ENCODE data around the gene NPNT. TPM values are rescaled to one million over a fixed set of nuclear protein-coding genes. Genes with fewer than 3 reads are reported as not detected.

NPNT gene
- total and polyA plus RNA-seq, 2 donors from 2014 or later: 78.3 to 117 TPM

GRCh38 chr4:105950701-105951100, 55.4 kb downstream of the NPNT start:
- Histone ChIP-seq H3K36me3 (ENCODE audit: control insufficient read depth in 2 of 3, insufficient read depth in 3 of 3, low read length in 3 of 3) (no peaks in the 10 kb centered on the region), H3K27me3 (ENCODE audit: control insufficient read depth, insufficient read depth, low read length) (no peaks in the 10 kb centered on the region), H3K9ac (ENCODE audit: low read length in 3 of 3) (no peak overlapping the region), H3K27ac (ENCODE audit: low read depth in 2 of 2, low read length in 2 of 2) (no peak overlapping the region), H3K9me3 (ENCODE audit: control insufficient read depth in 2 of 3, insufficient read depth in 1 of 3, low read length in 3 of 3) (no peaks in the 10 kb centered on the region), H3K4me1 (ENCODE audit: control insufficient read depth in 2 of 3, insufficient read depth in 2 of 3, low read depth in 1 of 3, low read length in 3 of 3) (no peaks in the 10 kb centered on the region), H3K4me3 (ENCODE audit: low read length in 3 of 3) (no peak overlapping the region)
- no peak for TF ChIP-seq CTCF (IDR thresholded peaks at IDR 0.05; ENCODE audit: borderline replicate concordance, extremely low read depth, insufficient read depth)
- no peak for DNase-seq
- intact Hi-C loops (cut with DNase I): no loop called here
- no peak for FAIRE-seq

GRCh38 chr4:105951198-105951597, 55.9 kb downstream of the NPNT start:
- Histone ChIP-seq H3K4me1 (ENCODE audit: control insufficient read depth in 2 of 3, insufficient read depth in 2 of 3, low read depth in 1 of 3, low read length in 3 of 3) (no peaks in the 10 kb centered on the region), H3K4me3 (ENCODE audit: low read length in 3 of 3) (no peak overlapping the region), H3K9me3 (ENCODE audit: control insufficient read depth in 2 of 3, insufficient read depth in 1 of 3, low read length in 3 of 3) (no peaks in the 10 kb centered on the region), H3K27ac (ENCODE audit: low read depth in 2 of 2, low read length in 2 of 2) (no peak overlapping the region), H3K9ac (ENCODE audit: low read length in 3 of 3) (no peak overlapping the region), H3K36me3 (ENCODE audit: control insufficient read depth in 2 of 3, insufficient read depth in 3 of 3, low read length in 3 of 3) (no peaks in the 10 kb centered on the region), H3K27me3 (ENCODE audit: control insufficient read depth, insufficient read depth, low read length) (no peaks in the 10 kb centered on the region)
- TF ChIP-seq CTCF (IDR thresholded peaks at IDR 0.05; ENCODE audit: borderline replicate concordance, extremely low read depth, insufficient read depth): no peak
- intact Hi-C loops (cut with DNase I): no loop called here
- no peak for DNase-seq
- FAIRE-seq: no peak

- intact Hi-C loops (cut with DNase I): no loop called here
- no peak for TF ChIP-seq CTCF (IDR thresholded peaks at IDR 0.05; ENCODE audit: borderline replicate concordance, extremely low read depth, insufficient read depth)
- no peak for FAIRE-seq
- H3K9me3 ChIP-seq (ENCODE audit: control insufficient read depth in 2 of 3, insufficient read depth in 1 of 3, low read length in 3 of 3): no peaks in the 10 kb centered on the region
- no peaks in the 10 kb centered on the region for H3K27me3 ChIP-seq (ENCODE audit: control insufficient read depth, insufficient read depth, low read length)
- H3K4me1 ChIP-seq (ENCODE audit: control insufficient read depth in 2 of 3, insufficient read depth in 2 of 3, low read depth in 1 of 3, low read length in 3 of 3): no peaks in the 10 kb centered on the region
- H3K9ac ChIP-seq (ENCODE audit: low read length in 3 of 3): no peak overlapping the region
- H3K4me3 ChIP-seq (ENCODE audit: low read length in 3 of 3): no peak overlapping the region
- no peak for DNase-seq
- no peak overlapping the region for H3K27ac ChIP-seq (ENCODE audit: low read depth in 2 of 2, low read length in 2 of 2)
- H3K36me3 ChIP-seq (ENCODE audit: control insufficient read depth in 2 of 3, insufficient read depth in 3 of 3, low read length in 3 of 3): no peaks in the 10 kb centered on the region
Observed at GRCh38 chr4:105952591-105952990, 57.3 kb downstream of the NPNT start.

GRCh38 chr4:105956569-105956968, 61.3 kb downstream of the NPNT start:
- Histone ChIP-seq H3K27ac (ENCODE audit: low read depth in 2 of 2, low read length in 2 of 2) (no peak overlapping the region), H3K4me1 (ENCODE audit: control insufficient read depth in 2 of 3, insufficient read depth in 2 of 3, low read depth in 1 of 3, low read length in 3 of 3) (no peaks in the 10 kb centered on the region), H3K36me3 (ENCODE audit: control insufficient read depth in 2 of 3, insufficient read depth in 3 of 3, low read length in 3 of 3) (no peaks in the 10 kb centered on the region), H3K27me3 (ENCODE audit: control insufficient read depth, insufficient read depth, low read length) (no peaks in the 10 kb centered on the region), H3K4me3 (ENCODE audit: low read length in 3 of 3) (no peak overlapping the region), H3K9ac (ENCODE audit: low read length in 3 of 3) (no peak overlapping the region), H3K9me3 (ENCODE audit: control insufficient read depth in 2 of 3, insufficient read depth in 1 of 3, low read length in 3 of 3) (no peaks in the 10 kb centered on the region)
- TF ChIP-seq CTCF (IDR thresholded peaks at IDR 0.05; ENCODE audit: borderline replicate concordance, extremely low read depth, insufficient read depth): no peak
- peak in 2 of 5 donors; percentile 56 to 57 for DNase-seq
- intact Hi-C loops (cut with DNase I): no loop called here
- no peak for FAIRE-seq

Data from kidney (tissue), 14 donors.